ENCODE measurements around the gene ABCC1.

ABCC1 gene

DNA sequence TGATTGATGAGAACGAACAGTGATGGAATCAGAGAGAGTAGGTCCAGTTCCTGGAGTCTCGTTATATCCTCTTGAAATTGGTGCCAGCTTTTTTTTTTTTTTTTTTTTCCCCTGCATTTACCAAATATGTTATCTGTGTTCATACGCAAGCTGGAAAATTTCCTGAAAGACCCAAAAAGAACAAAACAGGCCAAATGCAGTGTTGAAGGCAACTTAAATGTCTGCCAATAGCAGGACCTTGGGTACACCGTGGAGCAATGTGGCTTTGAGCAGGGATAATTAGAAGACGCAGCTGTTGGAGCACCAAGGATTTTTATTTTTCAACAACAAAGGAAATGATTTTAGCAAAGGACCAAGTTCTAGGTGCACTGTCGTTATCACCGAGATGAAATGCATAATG lies 168.9 kb downstream of the ABCC1 start:
- no peak overlapping the region for H3K4me3 ChIP-seq (ENCODE audit: control insufficient read depth, low read depth, low read length)
- no peak for DNase-seq (ENCODE audit: low read depth)
- TF ChIP-seq CTCF (conservative IDR thresholded peaks at IDR 0.05; ENCODE audit: control insufficient read depth, insufficient read depth, low read depth, low read length) = no peak

DNA sequence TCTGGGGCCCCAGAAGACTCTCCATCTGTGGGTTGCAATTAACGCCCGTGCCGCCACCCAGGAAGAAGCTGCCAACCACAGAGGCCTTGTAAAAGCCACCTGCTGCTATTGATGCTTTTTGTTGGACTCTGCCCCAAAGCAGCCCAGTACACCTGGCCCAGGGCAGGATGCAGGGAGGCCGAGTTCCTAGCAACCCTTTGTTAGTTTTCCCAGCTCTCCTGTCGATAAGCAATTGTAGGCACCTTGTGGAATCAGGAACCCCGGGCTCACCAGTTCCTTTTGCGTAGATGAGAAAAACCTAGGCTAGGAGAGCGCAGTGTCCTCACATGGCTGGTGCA lies 170.6 kb downstream of the ABCC1 start:
- no peak for DNase-seq (ENCODE audit: low read depth)
- no peak for TF ChIP-seq CTCF (conservative IDR thresholded peaks at IDR 0.05; ENCODE audit: control insufficient read depth, insufficient read depth, low read depth, low read length)
- H3K4me3 ChIP-seq (ENCODE audit: control insufficient read depth, low read depth, low read length) = no peak overlapping the region

GRCh38 chr16:16120382-16121184 lies 171.2 kb downstream of the ABCC1 start:
- no peak overlapping the region for H3K4me3 ChIP-seq (ENCODE audit: control insufficient read depth, low read depth, low read length)
- no peak for TF ChIP-seq CTCF (conservative IDR thresholded peaks at IDR 0.05; ENCODE audit: control insufficient read depth, insufficient read depth, low read depth, low read length)
- DNase-seq (ENCODE audit: low read depth) = no peak

GRCh38 chr16:16121185-16121727 lies 171.8 kb downstream of the ABCC1 start:
- no peak overlapping the region for H3K4me3 ChIP-seq (ENCODE audit: control insufficient read depth, low read depth, low read length)
- TF ChIP-seq CTCF (conservative IDR thresholded peaks at IDR 0.05; ENCODE audit: control insufficient read depth, insufficient read depth, low read depth, low read length) = no peak
- DNase-seq (ENCODE audit: low read depth) = no peak

DNA sequence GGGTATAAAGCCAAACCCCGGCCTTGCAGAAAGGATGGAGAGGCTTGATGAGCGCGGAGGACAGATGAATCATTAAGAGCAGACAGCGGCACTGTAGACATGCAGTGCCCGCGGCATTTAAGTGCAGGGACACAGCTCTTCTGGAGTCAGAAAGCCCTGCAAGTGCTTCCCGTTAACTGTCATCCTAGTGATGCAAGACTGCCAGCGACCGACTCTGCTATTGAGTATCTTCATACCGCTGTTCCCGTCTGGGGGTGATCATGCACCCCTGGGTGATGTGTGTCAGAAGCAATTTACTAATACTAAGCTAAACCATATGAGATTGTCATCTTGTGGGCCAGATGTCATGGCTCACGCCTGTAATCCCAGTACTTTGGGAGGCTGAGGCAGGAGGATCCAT lies 172.8 kb downstream of the ABCC1 start:
- H3K4me3 ChIP-seq (ENCODE audit: control insufficient read depth, low read depth, low read length) = no peak overlapping the region
- DNase-seq (ENCODE audit: low read depth) = no peak
- no peak for TF ChIP-seq CTCF (conservative IDR thresholded peaks at IDR 0.05; ENCODE audit: control insufficient read depth, insufficient read depth, low read depth, low read length)

DNA sequence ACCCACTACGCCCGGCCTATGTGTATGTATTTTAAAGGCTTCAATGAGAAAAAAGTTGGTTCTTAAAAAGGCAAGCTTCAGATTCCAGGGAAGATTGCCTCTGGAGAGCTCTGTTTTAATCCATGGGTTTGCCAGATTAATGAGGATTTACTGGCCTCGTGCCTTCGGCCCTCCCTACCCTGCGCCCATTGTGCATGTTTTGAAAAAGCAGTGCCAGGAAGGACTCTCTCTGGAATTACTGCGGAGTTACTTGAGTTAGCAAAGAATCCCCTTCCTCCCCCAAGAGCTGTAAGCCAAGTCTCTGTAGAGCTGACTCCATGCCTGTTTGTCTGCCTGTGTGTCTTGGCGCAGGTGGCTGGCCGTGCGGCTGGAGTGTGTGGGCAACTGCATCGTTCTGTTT lies 175.0 kb downstream of the ABCC1 start:
- no peak overlapping the region for H3K4me3 ChIP-seq (ENCODE audit: control insufficient read depth, low read depth, low read length)
- DNase-seq (ENCODE audit: low read depth) = no peak
- no peak for TF ChIP-seq CTCF (conservative IDR thresholded peaks at IDR 0.05; ENCODE audit: control insufficient read depth, insufficient read depth, low read depth, low read length)
